NT2/D1 (cell line): ENCODE results near the gene MTG2.

Experiments
- YY1 ChIP-seq: IDR thresholded peaks from 2 replicates; pipeline ENCODE4 v1.6.1; 2011; ENCODE audit not compliant: insufficient read length, insufficient read depth
- ZNF274 ChIP-seq: IDR thresholded peaks from 2 replicates; pipeline ENCODE4 v1.6.1; 2011; ENCODE audit warnings: mild to moderate bottlenecking, low read depth, low read length

DNA sequence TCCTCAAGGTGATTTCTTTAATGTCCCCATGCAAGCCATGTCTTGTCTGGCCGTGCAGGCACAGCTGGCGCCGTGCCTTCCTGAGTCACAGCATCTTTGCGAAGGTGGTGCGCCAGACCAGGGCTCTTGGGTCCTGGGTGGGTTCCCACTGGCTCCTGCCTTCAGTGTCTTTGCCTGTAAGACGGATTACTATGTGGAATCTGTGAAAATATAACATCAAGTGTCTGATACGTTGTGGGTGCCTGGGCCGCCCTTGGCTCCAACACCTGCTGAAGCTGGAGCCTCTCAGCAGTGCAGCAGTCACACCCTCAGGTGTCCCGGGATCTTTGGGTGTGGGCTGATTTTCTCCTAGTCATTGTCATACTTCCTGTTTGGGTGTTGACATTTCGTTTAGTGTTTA, 58.7 kb downstream of the MTG2 start:
- TF ChIP-seq YY1 (no peak), ZNF274 (no peak)
